ENCODE data around the gene YAE1. TPM values are rescaled to one million over a fixed set of nuclear protein-coding genes. Genes with fewer than 3 reads are reported as not detected.

YAE1 gene
- total RNA-seq, 6 experiments from 2014 or later: 5.4 to 11.2 (median 7.4) TPM

- ATAC-seq (no peak), DNase-seq (no peak)
- H3K9me3 ChIP-seq: no peaks in the 10 kb centered on the region
- no peaks in the 10 kb centered on the region for H3K4me1 ChIP-seq
- no peak overlapping the region for H3K4me3 ChIP-seq
- H3K27me3 ChIP-seq: no peaks in the 10 kb centered on the region
- intact Hi-C loops (cut with DNase I): no loop called here
- TF ChIP-seq CTCF (IDR thresholded peaks at IDR 0.05): no peak
- TF ChIP-seq POLR2A (IDR thresholded peaks at IDR 0.05): no peak
- no peak overlapping the region for H3K27ac ChIP-seq
- no peaks in the 10 kb centered on the region for H3K36me3 ChIP-seq
These were observed 39.5 kb upstream of the YAE1 start for GRCh38 chr7:39526666-39527065.

- no peaks in the 10 kb centered on the region for H3K9me3 ChIP-seq
- 67% methylated on average over 2 of the region's 2 CpGs for WGBS (ENCODE audit: insufficient coverage, low coverage, low lambda C conversion rate, missing lambda C conversion rate)
- ATAC-seq: no peak
- no peak overlapping the region for H3K4me3 ChIP-seq
- H3K27ac ChIP-seq: no peak overlapping the region
- DNase-seq: no peak
- H3K27me3 ChIP-seq: no peaks in the 10 kb centered on the region
- H3K36me3 ChIP-seq: no peaks in the 10 kb centered on the region
- no peaks in the 10 kb centered on the region for H3K4me1 ChIP-seq
- intact Hi-C loops (cut with DNase I): no loop called here
- TF ChIP-seq POLR2A (IDR thresholded peaks at IDR 0.05): no peak
- no peak for TF ChIP-seq CTCF (IDR thresholded peaks at IDR 0.05)
These were observed 38.9 kb upstream of the YAE1 start for GRCh38 chr7:39527296-39527695.

GRCh38 chr7:39527951-39528350 is 38.3 kb upstream of the YAE1 start:
- TF ChIP-seq CTCF (IDR thresholded peaks at IDR 0.05) (no peak), POLR2A (IDR thresholded peaks at IDR 0.05) (no peak)
- 72% methylated on average over 2 of the region's 2 CpGs for WGBS (ENCODE audit: insufficient coverage, low coverage, low lambda C conversion rate, missing lambda C conversion rate)
- intact Hi-C loops (cut with DNase I): no loop called here
- Histone ChIP-seq H3K36me3 (no peaks in the 10 kb centered on the region), H3K27me3 (no peaks in the 10 kb centered on the region), H3K9me3 (no peaks in the 10 kb centered on the region), H3K27ac (no peak overlapping the region), H3K4me1 (no peaks in the 10 kb centered on the region), H3K4me3 (no peak overlapping the region)
- no peak for DNase-seq
- no peak for ATAC-seq

- H3K9me3 ChIP-seq: no peaks in the 10 kb centered on the region
- ATAC-seq: no peak
- no peaks in the 10 kb centered on the region for H3K4me1 ChIP-seq
- no peaks in the 10 kb centered on the region for H3K36me3 ChIP-seq
- DNase-seq: no peak
- TF ChIP-seq CTCF (IDR thresholded peaks at IDR 0.05) (no peak), POLR2A (IDR thresholded peaks at IDR 0.05) (no peak)
- no peak overlapping the region for H3K27ac ChIP-seq
- intact Hi-C loops (cut with DNase I): no loop called here
- H3K4me3 ChIP-seq: no peak overlapping the region
- H3K27me3 ChIP-seq: no peaks in the 10 kb centered on the region
These were observed 37.4 kb upstream of the YAE1 start for GRCh38 chr7:39528849-39529248.

- Histone ChIP-seq H3K4me3 (no peak overlapping the region), H3K27me3 (no peaks in the 10 kb centered on the region), H3K4me1 (no peaks in the 10 kb centered on the region), H3K27ac (no peak overlapping the region), H3K9me3 (no peaks in the 10 kb centered on the region), H3K36me3 (no peaks in the 10 kb centered on the region)
- WGBS (ENCODE audit: insufficient coverage, low coverage, low lambda C conversion rate, missing lambda C conversion rate): 61% methylated on average over 3 of the region's 3 CpGs
- ATAC-seq (no peak), DNase-seq (no peak)
- TF ChIP-seq CTCF (IDR thresholded peaks at IDR 0.05) (no peak), POLR2A (IDR thresholded peaks at IDR 0.05) (no peak)
- intact Hi-C loops (cut with DNase I): no loop called here
These were observed 36.6 kb upstream of the YAE1 start for GRCh38 chr7:39529582-39529981.

Measured in right lobe of liver (tissue), 6 donors.